SK-N-MC (cell line): ENCODE measurements around the gene CAMSAP3.

Experiments
- EZH2 ChIP-seq: fragments of 200-600 bp; sonication (generic); IDR thresholded peaks from one replicate; pipeline ENCODE4 v1.6.1; 2017; ENCODE audit warnings: antibody characterized with exemption
- POLR2AphosphoS5 ChIP-seq: IDR thresholded peaks from 2 replicates; pipeline ENCODE4 v1.6.1; 2012; ENCODE audit warnings: mild to moderate bottlenecking, low read depth, low read length, borderline replicate concordance

- TF ChIP-seq POLR2AphosphoS5, result no peak
- no peak for TF ChIP-seq EZH2
Observed at GRCh38 chr19:7654401-7654800, 58.7 kb downstream of the CAMSAP3 start.
